Retina (tissue), 1 donor: ENCODE data around the gene ZNF629.
"Not testable (repeated sequence)": the region's sequence is repeated elsewhere in the genome, so short reads cannot be mapped to it uniquely, and the experiment has no call there.

ENCODE experiments used
- DNase-seq: peaks from one replicate; pipeline ENCODE4 v3.0.0-alpha.2; 2016

Gene ZNF629

DNA sequence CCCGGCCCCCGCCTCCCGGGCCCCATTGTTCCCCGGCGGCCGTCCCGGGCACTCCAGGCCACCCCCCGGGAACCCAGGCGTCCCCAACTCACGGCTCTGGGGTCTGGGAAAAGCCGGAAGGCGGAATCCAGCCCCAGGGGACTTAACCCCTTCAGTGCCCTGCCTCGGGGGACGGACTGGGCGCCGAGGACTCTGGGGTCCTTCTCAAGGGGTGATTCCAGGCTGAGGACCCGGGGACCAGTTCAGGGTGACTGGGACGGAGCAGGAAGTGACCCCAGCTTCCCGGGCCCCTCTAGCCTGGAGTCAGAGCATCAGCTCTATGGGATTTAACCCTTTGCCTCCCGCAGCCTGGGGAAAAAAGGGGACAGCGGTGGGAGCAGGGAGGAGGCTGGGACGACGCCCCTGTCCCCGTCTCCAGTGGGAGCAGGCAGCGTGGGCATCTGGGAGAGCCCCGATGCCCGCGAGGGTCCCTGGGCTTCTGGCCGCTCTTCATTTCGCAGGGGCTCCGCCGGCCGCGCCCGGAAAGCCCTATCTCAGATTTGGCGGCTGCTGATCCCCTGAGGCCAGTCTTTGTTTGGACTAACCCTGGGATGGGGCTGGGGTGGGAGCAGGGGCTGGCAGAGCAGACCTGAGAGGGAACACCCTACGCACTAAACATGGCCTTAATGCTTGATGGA, at the start of gene ZNF629:
Gene ZNF629, minus strand, starts transcription at position 270 of the 677 bp plus-strand sequence. CDS start 2,723 bp downstream, outside the sequence.
- DNase-seq: peak; percentile 98

DNA sequence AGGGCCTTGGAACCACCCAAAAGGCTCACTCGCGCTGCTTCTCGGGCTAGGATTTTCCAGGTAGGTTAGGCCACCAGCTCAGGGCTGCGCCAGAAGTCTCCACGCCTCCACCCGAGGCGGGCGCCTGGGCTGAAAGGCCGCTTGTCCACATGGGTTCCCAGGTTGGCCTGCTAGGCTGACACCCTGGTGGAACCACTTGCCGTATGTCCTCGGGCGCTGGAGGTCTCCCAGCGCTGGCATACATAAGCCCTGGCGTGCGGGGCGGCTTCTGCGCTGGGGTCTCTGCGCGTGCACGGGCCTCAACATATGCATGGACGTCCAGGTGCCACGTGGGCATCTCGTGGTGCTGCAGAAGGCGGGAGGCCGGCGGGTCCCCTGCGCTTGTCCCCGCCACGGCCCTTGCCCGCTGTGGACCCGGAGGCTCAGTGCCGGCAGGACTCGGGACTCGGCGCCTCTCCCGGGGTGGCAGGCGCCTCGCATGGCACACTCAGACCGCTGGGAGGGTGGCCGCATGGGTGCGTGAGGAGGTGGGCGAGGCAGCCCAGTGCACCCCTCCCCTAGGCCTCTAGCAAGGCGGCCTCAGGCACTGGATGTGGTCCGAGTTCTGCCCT, 47.2 kb upstream of the ZNF629 start:
- DNase-seq: no peak

DNA sequence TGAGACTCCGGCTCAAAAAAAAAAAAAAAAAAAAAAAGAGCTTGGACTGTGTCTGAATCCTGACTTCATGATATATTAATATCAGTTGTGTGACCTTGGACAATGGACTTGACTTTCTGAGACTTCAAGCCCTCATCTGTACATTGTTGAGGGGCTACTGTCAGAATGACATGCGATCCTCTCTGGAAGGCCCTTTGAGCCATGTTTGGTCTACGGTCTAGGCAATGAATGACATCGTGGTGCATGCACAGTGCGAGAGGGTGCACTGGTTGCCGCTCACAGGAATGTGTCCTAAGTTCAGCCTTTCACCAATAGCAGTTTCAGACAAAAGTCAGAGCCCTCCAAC, 43.0 kb upstream of the ZNF629 start:
- no peak for DNase-seq

GRCh38 chr16:30829130-30830071, 42.4 kb upstream of the ZNF629 start:
- no peak for DNase-seq

- no peak for DNase-seq
Measured at GRCh38 chr16:30821891-30822290, 34.9 kb upstream of the ZNF629 start.

- DNase-seq: not testable (repeated sequence)
Measured at GRCh38 chr16:30821441-30821840, 34.4 kb upstream of the ZNF629 start.

DNA sequence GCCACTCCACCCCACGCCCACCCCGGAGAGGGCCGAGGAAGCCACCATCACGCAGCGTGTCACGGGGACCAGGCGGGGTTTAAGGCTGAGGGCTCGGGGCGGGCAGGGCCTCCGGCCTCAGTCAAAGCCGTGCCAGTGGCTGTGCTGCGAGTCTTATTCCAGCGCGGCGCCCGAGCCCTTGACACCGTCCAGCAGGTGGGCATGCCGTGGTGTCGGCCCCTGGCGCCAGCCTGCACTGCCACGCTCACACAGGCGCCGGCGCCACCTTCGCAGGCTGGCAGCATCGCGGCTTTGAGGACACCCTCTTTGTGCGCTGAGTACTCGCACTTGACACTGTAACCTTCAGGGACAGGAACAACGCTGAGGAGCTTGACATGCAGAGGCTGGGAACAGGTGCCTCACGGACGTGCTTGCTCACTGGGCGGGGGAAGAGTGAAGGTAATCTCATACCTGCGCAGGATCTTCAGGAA, 34.0 kb upstream of the ZNF629 start:
- no peak for DNase-seq

DNA sequence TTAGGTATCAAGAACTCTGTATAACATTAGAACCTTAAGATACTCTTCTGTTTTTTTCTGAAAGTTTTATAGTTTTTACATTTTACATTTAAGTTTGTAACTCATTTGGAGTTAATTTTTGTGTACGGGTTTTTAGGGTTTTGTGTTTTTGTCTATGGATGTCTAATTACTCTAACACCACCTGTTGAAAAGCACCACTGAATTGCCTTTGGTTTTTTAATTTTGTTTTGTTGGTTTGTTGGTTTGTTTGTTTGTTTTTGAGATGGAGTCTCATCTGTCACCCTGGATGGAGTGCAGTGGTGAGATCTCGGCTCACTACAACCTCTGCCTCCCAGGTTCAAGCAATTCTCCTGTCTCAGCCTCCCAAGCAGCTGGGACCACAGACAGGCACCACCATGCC, 29.8 kb upstream of the ZNF629 start:
- no peak for DNase-seq

DNA sequence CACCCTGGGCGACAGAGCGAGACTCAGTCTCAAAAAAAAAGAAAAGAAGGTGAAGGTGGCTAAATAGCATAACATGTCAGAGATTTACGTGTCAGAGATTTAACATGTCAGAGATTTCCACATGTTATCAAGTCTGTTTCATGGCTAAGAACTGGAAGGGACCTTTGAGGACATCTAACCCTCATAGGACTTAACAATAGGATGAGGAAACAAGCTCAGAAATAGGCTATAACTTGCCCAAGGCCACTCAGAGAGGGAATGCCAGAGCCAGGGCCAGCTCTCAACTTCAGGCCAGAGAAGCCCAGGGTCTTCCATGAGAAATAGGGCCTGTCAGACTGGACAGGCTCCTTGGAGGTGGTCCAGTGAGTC, 26.8 kb upstream of the ZNF629 start:
- DNase-seq: no peak

DNA sequence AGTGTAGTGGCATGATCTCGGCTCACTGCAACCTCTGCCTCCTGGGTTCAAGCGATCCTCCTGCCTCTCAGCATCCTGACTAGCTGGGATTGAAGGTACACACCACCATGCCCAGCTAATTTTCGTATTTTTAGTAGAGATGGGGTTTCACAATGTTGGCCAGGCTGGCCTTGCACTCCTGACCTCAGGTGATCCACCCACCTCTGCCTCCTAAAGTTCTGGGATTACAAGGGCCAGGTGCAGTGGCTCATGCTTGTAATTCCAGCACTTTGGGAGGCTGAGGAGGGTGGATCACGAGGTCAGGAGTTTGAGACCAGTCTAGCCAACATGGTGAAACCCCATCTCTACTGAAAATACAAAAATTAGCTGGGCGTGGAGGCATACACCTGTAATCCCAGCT, 22.7 kb upstream of the ZNF629 start:
- not testable (repeated sequence) for DNase-seq

- not testable (repeated sequence) for DNase-seq
Measured at GRCh38 chr16:30808890-30809426, 22.0 kb upstream of the ZNF629 start.

DNA sequence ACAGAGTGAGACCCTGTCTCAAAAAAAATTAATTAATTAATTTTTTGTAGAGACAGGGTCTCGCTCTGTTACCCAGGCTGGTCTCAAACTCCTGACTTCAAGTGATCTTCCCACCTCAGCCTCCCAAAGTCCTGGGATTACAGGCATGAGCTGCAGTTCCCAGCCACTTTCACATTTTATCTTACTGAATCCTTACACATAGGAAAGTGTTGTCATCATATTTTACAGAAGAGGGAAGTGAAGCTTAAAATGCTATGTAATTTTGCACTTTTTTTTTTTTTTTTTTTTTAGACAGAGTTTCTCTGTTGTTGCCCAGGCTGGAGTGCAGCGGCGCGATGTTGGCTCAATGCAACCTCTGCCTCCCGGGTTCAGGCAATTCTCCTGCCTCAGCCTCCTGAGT, 21.1 kb upstream of the ZNF629 start:
- DNase-seq: no peak

GRCh38 chr16:30805370-30806169, 18.6 kb upstream of the ZNF629 start:
- DNase-seq: peak; percentile 96

- DNase-seq: no peak
Measured at GRCh38 chr16:30805056-30805369, 18.0 kb upstream of the ZNF629 start.

DNA sequence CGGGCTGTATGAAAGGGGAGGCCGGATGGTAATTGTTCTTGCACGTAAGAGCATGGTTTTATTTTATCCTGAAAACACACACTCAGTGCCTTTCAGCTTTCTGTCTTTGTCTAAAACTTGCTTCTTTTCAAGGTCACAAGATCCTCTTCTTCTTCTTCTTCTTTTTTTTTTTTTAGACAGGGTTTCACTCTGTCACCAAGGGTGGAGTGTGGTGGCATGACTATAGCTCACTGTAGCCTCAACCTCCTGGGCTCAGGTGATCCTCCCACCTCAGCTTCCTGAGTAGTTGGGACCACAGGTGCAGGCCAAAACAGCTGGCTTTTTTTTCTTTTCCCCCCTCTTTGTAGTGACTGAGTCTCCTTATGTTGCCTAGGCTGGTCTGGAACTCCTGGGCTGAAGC, 15.9 kb upstream of the ZNF629 start:
- no peak for DNase-seq

DNA sequence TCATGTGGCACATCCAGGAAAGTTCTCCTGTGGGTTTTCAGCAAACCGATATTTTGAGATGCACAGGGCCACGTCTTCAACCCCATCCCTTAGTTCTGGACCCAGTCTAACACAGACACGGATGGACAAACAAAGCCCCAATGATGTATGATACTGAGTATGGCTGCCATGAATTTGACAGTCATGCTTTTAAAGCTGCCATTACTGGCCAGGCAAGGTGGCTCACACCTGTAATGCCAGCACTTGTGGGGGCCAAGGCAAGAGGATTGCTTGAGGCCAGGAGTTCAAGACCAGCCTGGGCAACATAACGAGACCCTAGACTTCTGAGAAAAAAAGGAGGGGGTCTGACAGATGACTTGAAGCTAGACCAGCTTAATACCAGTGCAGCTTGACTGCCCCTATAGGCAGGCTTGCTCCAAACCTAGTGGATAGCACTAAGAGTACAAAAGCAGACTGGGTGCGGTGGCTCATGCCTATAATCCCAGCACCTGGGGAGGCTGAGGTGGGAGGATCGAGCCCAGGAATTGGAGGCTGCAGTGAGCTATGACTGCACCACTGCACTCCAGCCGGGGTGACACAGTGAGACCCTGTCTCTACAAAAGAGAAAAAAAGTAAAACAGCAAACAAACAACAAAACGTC, 10.8 kb upstream of the ZNF629 start:
- no peak for DNase-seq

GRCh38 chr16:30794634-30795033, 7.6 kb upstream of the ZNF629 start:
- no peak for DNase-seq

DNA sequence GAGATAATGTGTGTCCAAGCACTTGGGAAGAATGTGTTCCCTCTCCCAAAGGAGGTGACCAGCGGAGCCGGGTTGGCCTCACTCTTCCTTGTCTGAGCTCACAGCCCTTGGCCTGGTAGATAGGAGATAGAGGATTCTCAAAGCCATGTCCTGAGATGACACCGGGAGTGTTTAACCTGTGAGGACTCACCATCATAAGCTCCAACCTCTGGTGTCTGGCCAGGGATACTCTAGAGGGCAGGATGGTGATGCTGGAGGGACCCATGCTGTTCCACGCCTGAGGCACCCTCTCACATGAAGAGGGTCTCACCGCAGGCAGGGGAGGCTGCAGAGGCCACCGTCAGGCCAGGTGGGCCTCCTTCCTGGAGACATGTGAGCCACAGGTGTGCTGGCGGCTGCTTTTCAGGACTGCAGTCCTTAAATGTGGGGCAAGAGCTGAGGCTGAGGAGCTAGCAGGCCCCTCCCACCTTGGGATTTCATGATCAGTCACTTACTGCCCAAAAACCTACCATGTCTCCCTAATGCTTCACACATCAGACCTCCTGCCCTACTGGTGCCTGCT, 6.6 kb upstream of the ZNF629 start:
- no peak for DNase-seq

DNA sequence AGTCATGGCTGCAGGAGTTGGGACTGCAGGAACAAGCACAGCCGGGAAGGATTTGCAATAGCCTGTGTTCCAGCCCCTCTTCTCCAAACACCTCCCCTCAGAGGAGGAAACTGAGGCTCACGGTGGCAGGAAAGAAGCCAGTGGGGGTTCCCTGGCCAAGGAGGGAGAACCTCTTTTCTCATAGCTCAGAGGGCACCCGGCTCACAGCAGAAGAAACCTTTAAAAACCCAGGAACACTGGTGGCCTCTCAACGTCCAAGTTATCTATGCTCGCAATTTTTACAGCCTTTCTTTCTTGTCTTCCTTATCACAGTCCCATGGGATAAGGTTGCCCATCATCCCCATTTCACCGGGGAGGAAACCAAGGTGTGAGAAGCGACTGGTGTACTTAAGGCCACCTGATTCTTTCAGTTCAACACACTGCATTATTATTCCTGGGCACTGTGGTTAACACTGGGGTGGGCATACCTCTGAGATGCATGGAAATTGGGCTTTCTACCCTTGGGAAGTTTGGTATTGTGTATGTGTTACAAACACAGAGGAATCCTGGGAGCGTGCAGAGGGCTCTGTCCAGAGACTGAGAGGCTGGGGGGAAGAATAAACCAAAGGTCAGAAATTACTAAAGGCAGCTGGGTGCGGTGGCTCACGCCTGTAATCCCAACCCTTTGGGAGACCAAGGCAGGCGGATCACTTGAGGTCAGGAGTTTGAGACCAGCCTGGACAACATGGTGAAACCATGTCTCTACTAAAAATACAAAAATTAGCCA, 791 bp upstream of the ZNF629 start:
- DNase-seq: no peak

GRCh38 chr16:30786115-30786935, 680 bp downstream of the ZNF629 start:
- DNase-seq: peak; percentile 36
